B cell (primary cell): Measurements from ENCODE around the gene ATP6V0A1.

Experiments
- EZH2 ChIP-seq: IDR thresholded peaks from 2 replicates; pipeline ENCODE4 v1.6.1; 2012; ENCODE audit warnings: borderline replicate concordance, low read depth, mild to moderate bottlenecking, moderate library complexity, low read length; ENCODE audit not compliant: insufficient read depth, poor library complexity, severe bottlenecking
- TF ChIP-seq, protein P1 (sequence below): fragments of 200-600 bp; IDR thresholded peaks from one replicate; pipeline ENCODE4 v1.8.0; 2022; ENCODE audit warnings: antibody characterized with exemption, mild to moderate bottlenecking

- TF ChIP-seq, protein P1, sequence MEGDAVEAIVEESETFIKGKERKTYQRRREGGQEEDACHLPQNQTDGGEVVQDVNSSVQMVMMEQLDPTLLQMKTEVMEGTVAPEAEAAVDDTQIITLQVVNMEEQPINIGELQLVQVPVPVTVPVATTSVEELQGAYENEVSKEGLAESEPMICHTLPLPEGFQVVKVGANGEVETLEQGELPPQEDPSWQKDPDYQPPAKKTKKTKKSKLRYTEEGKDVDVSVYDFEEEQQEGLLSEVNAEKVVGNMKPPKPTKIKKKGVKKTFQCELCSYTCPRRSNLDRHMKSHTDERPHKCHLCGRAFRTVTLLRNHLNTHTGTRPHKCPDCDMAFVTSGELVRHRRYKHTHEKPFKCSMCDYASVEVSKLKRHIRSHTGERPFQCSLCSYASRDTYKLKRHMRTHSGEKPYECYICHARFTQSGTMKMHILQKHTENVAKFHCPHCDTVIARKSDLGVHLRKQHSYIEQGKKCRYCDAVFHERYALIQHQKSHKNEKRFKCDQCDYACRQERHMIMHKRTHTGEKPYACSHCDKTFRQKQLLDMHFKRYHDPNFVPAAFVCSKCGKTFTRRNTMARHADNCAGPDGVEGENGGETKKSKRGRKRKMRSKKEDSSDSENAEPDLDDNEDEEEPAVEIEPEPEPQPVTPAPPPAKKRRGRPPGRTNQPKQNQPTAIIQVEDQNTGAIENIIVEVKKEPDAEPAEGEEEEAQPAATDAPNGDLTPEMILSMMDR, result no peak
- TF ChIP-seq EZH2, result no peak
Observed at GRCh38 chr17:42518755-42519545, 60.3 kb downstream of the ATP6V0A1 start.
